ENCODE data around the gene PPP1R12C.

The PPP1R12C gene

DNA sequence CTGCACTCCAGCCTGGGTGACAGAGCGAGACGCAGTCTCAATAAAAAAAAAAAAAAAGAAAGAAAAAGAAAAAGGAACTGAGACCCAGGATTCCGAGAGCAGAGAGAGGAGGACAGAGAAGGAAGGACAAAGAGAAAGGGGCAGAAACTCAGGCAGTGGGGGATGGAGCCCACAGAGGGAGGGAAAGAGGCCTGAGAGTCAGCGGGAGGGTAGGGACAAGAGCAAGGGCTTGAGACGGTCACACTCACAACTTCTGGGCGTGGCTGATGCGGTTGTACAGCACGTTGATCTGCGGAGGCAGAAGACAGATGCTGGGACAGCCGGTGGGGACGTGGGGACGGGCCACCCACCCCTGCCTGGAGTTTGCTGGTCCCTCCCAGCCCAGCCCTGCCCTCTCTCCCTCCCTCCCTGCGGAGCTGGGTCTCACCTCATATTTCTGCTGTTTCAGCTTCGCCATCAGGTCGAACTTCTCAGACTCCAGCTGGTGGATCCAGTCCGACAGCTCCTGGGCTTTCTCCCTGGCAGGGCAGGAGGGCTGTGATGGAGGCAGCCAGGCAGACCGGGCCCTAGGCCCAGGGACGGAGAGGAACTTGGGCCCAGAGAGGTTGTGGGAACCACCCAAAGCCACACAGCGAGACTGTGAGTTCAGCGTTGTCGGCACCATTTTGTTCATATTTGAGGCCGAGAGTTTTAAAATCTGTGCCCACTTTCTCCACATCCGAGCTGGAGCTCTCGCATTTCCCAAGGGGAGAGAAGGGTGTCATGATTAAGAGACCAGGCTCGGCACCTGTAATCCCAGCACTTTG lies 16.4 kb upstream of the PPP1R12C start:
- no peaks in the 10 kb centered on the region for H3K36me3 Mint-ChIP-seq

GRCh38 chr19:55132453-55133129 lies 15.2 kb upstream of the PPP1R12C start:
- no peak for ATAC-seq (replicated peaks)
- Mint-ChIP-seq H3K36me3 (no peaks in the 10 kb centered on the region), H3K4me1 (peaks cover 4 to 11% of the 10 kb centered on the region in 2 donors), H3K27ac (no peak overlapping the region), H3K4me3 (no peak overlapping the region), H3K9me3 (no peaks in the 10 kb centered on the region), H3K27me3 (peaks cover 44 to 56% of the 10 kb centered on the region in 2 donors)
- no peak for DNase-seq

More for the DNA sequence above, 16.4 kb upstream of the PPP1R12C start:
- Mint-ChIP-seq H3K4me1 (peaks cover 4 to 11% of the 10 kb centered on the region in 2 donors), H3K27ac (no peak overlapping the region), H3K27me3 (peaks cover 48 to 58% of the 10 kb centered on the region in 2 donors), H3K4me3 (peak overlapping the region in 1 of 2 donors; percentile 14), H3K9me3 (no peaks in the 10 kb centered on the region)
- ATAC-seq (replicated peaks) (peak; percentile 19 to 58), DNase-seq (no peak)

- no peak overlapping the region for H3K27ac Mint-ChIP-seq
- DNase-seq: no peak
- peaks cover 4 to 11% of the 10 kb centered on the region in 2 donors for H3K4me1 Mint-ChIP-seq
- H3K9me3 Mint-ChIP-seq: no peaks in the 10 kb centered on the region
- H3K4me3 Mint-ChIP-seq: no peak overlapping the region
- no peaks in the 10 kb centered on the region for H3K36me3 Mint-ChIP-seq
- no peak for ATAC-seq (replicated peaks)
- H3K27me3 Mint-ChIP-seq: peaks cover 53 to 57% of the 10 kb centered on the region in 2 donors
Measured at GRCh38 chr19:55131421-55131820, 14.0 kb upstream of the PPP1R12C start.

- H3K36me3 Mint-ChIP-seq: peaks cover 12 to 14% of the 10 kb centered on the region in 2 donors
- DNase-seq: no peak
- peaks cover 14 to 15% of the 10 kb centered on the region in 2 donors for H3K27me3 Mint-ChIP-seq
- peak overlapping the region; percentile 97 to 98 for H3K4me3 Mint-ChIP-seq
- no peak overlapping the region for H3K27ac Mint-ChIP-seq
- H3K4me1 Mint-ChIP-seq: peaks cover 21 to 38% of the 10 kb centered on the region in 2 donors
- ATAC-seq (replicated peaks): no peak
- H3K9me3 Mint-ChIP-seq: no peaks in the 10 kb centered on the region
Measured at GRCh38 chr19:55119053-55119452, 1.6 kb upstream of the PPP1R12C start.

GRCh38 chr19:55118401-55118991 lies 1.1 kb upstream of the PPP1R12C start:
- H3K27ac Mint-ChIP-seq: peak overlapping the region; percentile 92
- peaks cover 9% of the 10 kb centered on the region in 2 donors for H3K27me3 Mint-ChIP-seq
- DNase-seq (no peak), ATAC-seq (replicated peaks) (no peak)
- peaks cover 24 to 44% of the 10 kb centered on the region in 2 donors for H3K4me1 Mint-ChIP-seq
- peaks cover 12 to 14% of the 10 kb centered on the region in 2 donors for H3K36me3 Mint-ChIP-seq
- H3K9me3 Mint-ChIP-seq: no peaks in the 10 kb centered on the region
- H3K4me3 Mint-ChIP-seq: peak overlapping the region; percentile 97 to 98

DNA sequence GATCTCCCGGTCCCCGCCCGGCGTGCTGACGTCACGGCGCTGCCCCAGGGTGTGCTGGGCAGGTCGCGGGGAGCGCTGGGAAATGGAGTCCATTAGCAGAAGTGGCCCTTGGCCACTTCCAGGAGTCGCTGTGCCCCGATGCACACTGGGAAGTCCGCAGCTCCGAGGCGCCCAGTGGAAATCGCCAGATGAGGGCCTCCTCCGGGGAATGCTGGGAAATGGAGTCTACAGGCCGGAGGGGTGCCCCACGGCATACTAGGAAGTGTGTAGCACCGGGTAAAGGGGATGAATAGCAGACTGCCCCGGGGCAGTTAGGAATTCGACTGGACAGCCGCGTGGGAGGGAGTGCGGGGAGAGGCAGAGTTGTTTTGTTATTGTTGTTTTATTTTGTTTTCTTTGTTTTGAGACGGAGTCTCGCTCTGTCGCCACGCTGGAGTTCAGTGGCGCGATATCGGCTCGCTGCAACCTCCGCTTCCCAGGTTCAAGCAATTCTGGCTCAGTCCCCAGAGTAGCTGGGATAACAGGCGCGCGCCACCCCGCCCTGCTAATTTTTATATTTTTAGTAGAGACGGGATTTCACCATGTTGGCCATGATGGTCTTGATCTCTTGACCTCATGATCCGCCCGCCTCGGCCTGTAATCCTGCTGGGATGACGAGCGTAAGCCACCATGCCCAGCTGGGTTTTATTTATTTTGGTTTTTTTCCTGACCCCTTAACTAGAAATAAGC lies 390 bp upstream of the PPP1R12C start:
- H3K27ac Mint-ChIP-seq: peak overlapping the region; percentile 92
- peaks cover 3% of the 10 kb centered on the region in 2 donors for H3K27me3 Mint-ChIP-seq

GRCh38 chr19:55116232-55116858 lies 1.1 kb downstream of the PPP1R12C start:
- ATAC-seq (replicated peaks) (peak; percentile 44 to 45), DNase-seq (peak; percentile 30)
- Mint-ChIP-seq H3K36me3 (peaks cover 12 to 14% of the 10 kb centered on the region in 2 donors), H3K27ac (peak overlapping the region; percentile 89), H3K9me3 (no peaks in the 10 kb centered on the region), H3K4me3 (peak overlapping the region; percentile 95), H3K4me1 (peaks cover 27 to 48% of the 10 kb centered on the region in 2 donors), H3K27me3 (no peaks in the 10 kb centered on the region)

More for the DNA sequence above, 390 bp upstream of the PPP1R12C start:
- Mint-ChIP-seq H3K36me3 (peaks cover 12 to 14% of the 10 kb centered on the region in 2 donors), H3K4me3 (peak overlapping the region; percentile 97 to 98), H3K4me1 (peaks cover 25 to 48% of the 10 kb centered on the region in 2 donors), H3K9me3 (no peaks in the 10 kb centered on the region)
- ATAC-seq (replicated peaks) (peak; percentile 93 to 95), DNase-seq (peak; percentile 96)

DNA sequence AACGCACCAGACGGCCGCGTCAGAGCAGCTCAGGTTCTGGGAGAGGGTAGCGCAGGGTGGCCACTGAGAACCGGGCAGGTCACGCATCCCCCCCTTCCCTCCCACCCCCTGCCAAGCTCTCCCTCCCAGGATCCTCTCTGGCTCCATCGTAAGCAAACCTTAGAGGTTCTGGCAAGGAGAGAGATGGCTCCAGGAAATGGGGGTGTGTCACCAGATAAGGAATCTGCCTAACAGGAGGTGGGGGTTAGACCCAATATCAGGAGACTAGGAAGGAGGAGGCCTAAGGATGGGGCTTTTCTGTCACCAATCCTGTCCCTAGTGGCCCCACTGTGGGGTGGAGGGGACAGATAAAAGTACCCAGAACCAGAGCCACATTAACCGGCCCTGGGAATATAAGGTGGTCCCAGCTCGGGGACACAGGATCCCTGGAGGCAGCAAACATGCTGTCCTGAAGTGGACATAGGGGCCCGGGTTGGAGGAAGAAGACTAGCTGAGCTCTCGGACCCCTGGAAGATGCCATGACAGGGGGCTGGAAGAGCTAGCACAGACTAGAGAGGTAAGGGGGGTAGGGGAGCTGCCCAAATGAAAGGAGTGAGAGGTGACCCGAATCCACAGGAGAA lies 1.9 kb downstream of the PPP1R12C start:
- no peak for ATAC-seq (replicated peaks)
- Mint-ChIP-seq H3K27me3 (no peaks in the 10 kb centered on the region), H3K9me3 (no peaks in the 10 kb centered on the region), H3K36me3 (peaks cover 15 to 21% of the 10 kb centered on the region in 2 donors), H3K4me1 (peaks cover 30 to 53% of the 10 kb centered on the region in 2 donors), H3K4me3 (peak overlapping the region; percentile 95), H3K27ac (peak overlapping the region; percentile 89)
- no peak for DNase-seq

- DNase-seq (no peak), ATAC-seq (replicated peaks) (no peak)
- H3K27ac Mint-ChIP-seq: no peak overlapping the region
Measured at GRCh38 chr19:55114566-55115145, 2.8 kb downstream of the PPP1R12C start.

GRCh38 chr19:55113570-55114039 lies 3.8 kb downstream of the PPP1R12C start:
- H3K4me3 Mint-ChIP-seq: no peak overlapping the region
- DNase-seq: no peak
- ATAC-seq (replicated peaks): no peak

More at GRCh38 chr19:55114566-55115145, 2.8 kb downstream of the PPP1R12C start:
- H3K9me3 Mint-ChIP-seq: no peaks in the 10 kb centered on the region
- H3K27me3 Mint-ChIP-seq: no peaks in the 10 kb centered on the region
- H3K36me3 Mint-ChIP-seq: peaks cover 18 to 26% of the 10 kb centered on the region in 2 donors
- peak overlapping the region; percentile 56 to 60 for H3K4me3 Mint-ChIP-seq
- H3K4me1 Mint-ChIP-seq: peaks cover 33 to 54% of the 10 kb centered on the region in 2 donors

DNA sequence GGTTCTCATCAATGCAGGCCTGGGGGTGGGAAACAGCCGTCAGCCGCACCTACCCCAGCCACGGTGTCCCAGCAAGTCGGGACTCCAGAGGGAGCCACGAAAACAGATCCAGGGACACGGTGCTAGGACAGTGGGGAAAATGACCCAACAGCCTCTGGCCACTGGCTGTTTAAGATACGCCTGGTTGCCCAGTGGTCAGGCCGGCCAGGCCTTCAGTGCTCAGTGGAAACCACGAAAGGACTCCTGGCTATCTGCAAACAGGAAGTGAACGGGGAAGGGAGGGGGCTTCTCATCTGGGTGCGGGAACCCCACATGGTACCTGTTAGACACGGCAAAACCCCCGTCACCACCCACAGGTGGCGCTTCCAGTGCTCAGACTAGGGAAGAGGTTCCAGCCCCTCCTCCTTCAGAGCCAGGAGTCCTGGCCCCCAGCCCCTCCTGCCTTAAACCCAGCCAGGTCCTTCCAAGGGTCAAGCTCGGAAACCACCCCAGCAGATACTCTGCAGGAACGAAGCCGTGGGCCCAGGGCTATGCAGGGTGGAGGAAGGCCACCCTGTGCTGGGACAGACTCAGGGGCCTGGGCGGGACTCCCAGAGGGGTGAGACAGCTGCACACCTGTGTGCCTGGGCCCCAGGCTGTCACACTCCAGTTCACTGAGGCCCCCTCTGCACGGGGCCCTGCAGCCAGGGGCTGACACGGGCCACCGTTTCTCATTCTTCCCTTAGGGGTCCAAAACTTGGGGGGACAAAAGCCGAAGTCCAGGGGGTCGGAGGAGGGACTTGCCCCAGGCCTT lies 4.5 kb downstream of the PPP1R12C start:
- Mint-ChIP-seq H3K27ac (no peak overlapping the region), H3K36me3 (peaks cover 29 to 41% of the 10 kb centered on the region in 2 donors), H3K4me1 (peaks cover 34 to 50% of the 10 kb centered on the region in 2 donors), H3K9me3 (no peaks in the 10 kb centered on the region), H3K4me3 (no peak overlapping the region), H3K27me3 (no peaks in the 10 kb centered on the region)
- no peak for DNase-seq
- no peak for ATAC-seq (replicated peaks)

More at GRCh38 chr19:55113570-55114039, 3.8 kb downstream of the PPP1R12C start:
- no peaks in the 10 kb centered on the region for H3K27me3 Mint-ChIP-seq
- peaks cover 33 to 54% of the 10 kb centered on the region in 2 donors for H3K4me1 Mint-ChIP-seq
- peaks cover 26 to 35% of the 10 kb centered on the region in 2 donors for H3K36me3 Mint-ChIP-seq
- no peak overlapping the region for H3K27ac Mint-ChIP-seq
- no peaks in the 10 kb centered on the region for H3K9me3 Mint-ChIP-seq

- ATAC-seq (replicated peaks) (no peak), DNase-seq (no peak)
- Mint-ChIP-seq H3K4me1 (peaks cover 32 to 44% of the 10 kb centered on the region in 2 donors), H3K27me3 (no peaks in the 10 kb centered on the region), H3K36me3 (peaks cover 29 to 39% of the 10 kb centered on the region in 2 donors), H3K4me3 (no peak overlapping the region), H3K9me3 (no peaks in the 10 kb centered on the region), H3K27ac (no peak overlapping the region)
Measured at GRCh38 chr19:55112246-55112776, 5.1 kb downstream of the PPP1R12C start.

Data from stimulated activated naive B cell treated with anti-CD40 and anti-IgM and Interleukin-4, amounts not matched to agents 10 μg/mL and 1 μg/mL and 100 μg/mL, for 72 hours (primary cell).